K562 (cell line): ENCODE results near the gene PAXIP1. TPM values are rescaled to one million over a fixed set of nuclear protein-coding genes. Genes with fewer than 3 reads are reported as not detected.
A peak's percentile ranks its signal among the peaks of the same experiment; 100 is the strongest.

Experiments used
- ATF1 ChIP-seq, 2 experiments: fragments of 450-650 bp in 1 of 2; IDR thresholded peaks; 2 replicates each; pipeline ENCODE4 v1.6.1; 2016; ENCODE audit warnings: missing compliant biosample characterization in 1 of 2, missing genetic modification characterization in 1 of 2
- CBX5 ChIP-seq: IDR thresholded peaks from 2 replicates; pipeline ENCODE4 v1.6.1; 2014; ENCODE audit warnings: low read depth, borderline replicate concordance
- CCNT2 ChIP-seq: IDR thresholded peaks from 2 replicates; pipeline ENCODE4 v1.6.1; 2011; ENCODE audit warnings: borderline replicate concordance, low read depth, mild to moderate bottlenecking, moderate library complexity, mixed read lengths, low read length; ENCODE audit not compliant: insufficient read length; ENCODE audit errors: extremely low read depth
- CGGBP1 ChIP-seq: fragments of 250-450 bp; sonication (Bioruptor Pico); IDR thresholded peaks from 2 replicates; pipeline ENCODE4 v1.9.0; 2021; ENCODE audit warnings: mild to moderate bottlenecking
- JUN ChIP-seq, 2 experiments: sonication (generic) in 1 of 2; formaldehyde crosslinking in 1 of 2; IDR thresholded peaks; 2 replicates each; pipeline versions ENCODE4 v1.6.1 to v1.8.0; 2012 to 2022; ENCODE audit warnings: borderline replicate concordance in 2 of 2, mild to moderate bottlenecking in 2 of 2, improper control_type of control experiment in 1 of 2, low read depth in 1 of 2, low read length in 1 of 2, missing genetic modification reagents in 1 of 2
- MEIS2 ChIP-seq: fragments of 450-650 bp; IDR thresholded peaks from 2 replicates; pipeline ENCODE4 v1.6.1; 2014; ENCODE audit warnings: mild to moderate bottlenecking; ENCODE audit not compliant: partially characterized antibody
- NR2C2 ChIP-seq, 2 experiments: fragments of 200-800 bp in 1 of 2; sonication (Bioruptor generic) in 1 of 2; sonication (generic) in 1 of 2; formaldehyde crosslinking in 1 of 2; IDR thresholded peaks; 2 replicates each; pipeline versions ENCODE4 v1.6.1 to v1.8.0; 2016 to 2022; ENCODE audit warnings: mild to moderate bottlenecking in 1 of 2, missing compliant biosample characterization in 1 of 2, missing genetic modification characterization in 1 of 2, missing genetic modification reagents in 1 of 2
- PCBP1 ChIP-seq: fragments of 200-400 bp; formaldehyde crosslinking; IDR thresholded peaks from 2 replicates; pipeline ENCODE4 v1.6.1; 2018; ENCODE audit warnings: mild to moderate bottlenecking, low read depth, low read length; ENCODE audit not compliant: poor library complexity, severe bottlenecking
- POU5F1 ChIP-seq: fragments of 150-350 bp; IDR thresholded peaks from 2 replicates; pipeline ENCODE4 v1.6.1; 2014; ENCODE audit warnings: borderline replicate concordance, low read length, low read depth, mild to moderate bottlenecking; ENCODE audit not compliant: partially characterized antibody
- PTTG1 ChIP-seq: fragments of 450-650 bp; IDR thresholded peaks from 2 replicates; pipeline ENCODE4 v1.6.1; 2016; ENCODE audit warnings: low read depth, mild to moderate bottlenecking, missing genetic modification characterization, missing compliant biosample characterization
- RBM34 ChIP-seq: fragments of 200-400 bp; formaldehyde crosslinking; IDR thresholded peaks from 2 replicates; pipeline ENCODE4 v1.6.1; 2018; ENCODE audit warnings: low read length, borderline replicate concordance; ENCODE audit not compliant: insufficient read depth
- SMC3 ChIP-seq: conservative IDR thresholded peaks from 2 replicates; pipeline ENCODE4 v1.6.1; 2011; ENCODE audit warnings: low read depth, low read length, improper control_type of control experiment; ENCODE audit not compliant: insufficient read depth
- SP1 ChIP-seq: sonication (generic); formaldehyde crosslinking; IDR thresholded peaks from 2 replicates; pipeline ENCODE4 v1.8.1; 2022; ENCODE audit warnings: mild to moderate bottlenecking, missing genetic modification reagents
- TOE1 ChIP-seq, 2 experiments: fragments of 450-650 bp in 1 of 2; sonication (generic) in 1 of 2; formaldehyde crosslinking in 1 of 2; IDR thresholded peaks; 2 replicates each; pipeline versions ENCODE4 v1.7.1 to v1.8.0; 2016 to 2022; ENCODE audit warnings: borderline replicate concordance in 2 of 2, mild to moderate bottlenecking in 2 of 2, antibody characterized with exemption in 1 of 2, inconsistent platforms in 1 of 2, low read depth in 1 of 2, missing genetic modification reagents in 1 of 2, moderate library complexity in 1 of 2
- ZFX ChIP-seq: sonication (generic); formaldehyde crosslinking; IDR thresholded peaks from 2 replicates; pipeline ENCODE4 v1.8.0; 2022; ENCODE audit warnings: mild to moderate bottlenecking, missing genetic modification reagents, moderate library complexity
- ZNF133 ChIP-seq: fragments of 250-450 bp; sonication (Bioruptor Pico); IDR thresholded peaks from 2 replicates; pipeline ENCODE4 v1.4.0; 2020; ENCODE audit warnings: mild to moderate bottlenecking
- ZNF512 ChIP-seq: IDR thresholded peaks from 2 replicates; pipeline ENCODE4 v1.6.1; 2016; ENCODE audit warnings: missing genetic modification characterization, missing compliant biosample characterization
- polyA plus RNA-seq, 8 experiments: library from polyadenylated mRNA; depleted of rRNA in 4 of 8; stranded (reverse) in 5 of 8; unstranded in 3 of 8; fragments of >200 nt; fragmentation: Nextera tagmentation in 2 of 8; fragmentation: Illumina TruSeq in 1 of 8; extraction: Ambion mirVana in 2 of 8; extraction: Trizol in 1 of 8; gene quantifications; 2 replicates each; pipeline versions ENCODE4 v1.2.1 to v1.2.3, GENCODE V29; 2011 to 2014; ENCODE audit warnings: inconsistent platforms in 1 of 8, missing spikeins in 1 of 8
- total RNA-seq, 7 experiments: library from RNA; depleted of rRNA in 6 of 7; stranded (reverse); fragments of >200 nt in 6 of 7; fragmentation: Illumina TruSeq in 2 of 7; extraction: Trizol in 2 of 7; gene quantifications; 2 replicates each; pipeline versions ENCODE4 v1.2.1 to v1.2.3, GENCODE V29; 2011 to 2021; ENCODE audit warnings: low replicate concordance in 1 of 7
- TF ChIP-seq, protein P1 (sequence below), 2 experiments: fragments of 200-800 bp in 1 of 2; sonication (Bioruptor generic) in 1 of 2; sonication (generic) in 1 of 2; formaldehyde crosslinking in 1 of 2; IDR thresholded peaks in 1 of 2; conservative IDR thresholded peaks in 1 of 2; 2 replicates each; pipeline versions ENCODE4 v1.5.0 to v1.6.1; 2016 to 2020; ENCODE audit warnings: missing compliant biosample characterization in 1 of 2, missing genetic modification characterization in 1 of 2, missing genetic modification reagents in 1 of 2
- TF ChIP-seq, protein P2 (sequence below): fragments of 450-650 bp; IDR thresholded peaks from 2 replicates; pipeline ENCODE4 v1.6.1; 2018; ENCODE audit not compliant: partially characterized antibody

The PAXIP1 gene
- total and polyA plus RNA-seq, 9 of the 15 experiments (the other 6 are each of a cell fraction or from before 2014, with no cell fraction given), result 9.7 to 37.9 (median 28.4) TPM

DNA sequence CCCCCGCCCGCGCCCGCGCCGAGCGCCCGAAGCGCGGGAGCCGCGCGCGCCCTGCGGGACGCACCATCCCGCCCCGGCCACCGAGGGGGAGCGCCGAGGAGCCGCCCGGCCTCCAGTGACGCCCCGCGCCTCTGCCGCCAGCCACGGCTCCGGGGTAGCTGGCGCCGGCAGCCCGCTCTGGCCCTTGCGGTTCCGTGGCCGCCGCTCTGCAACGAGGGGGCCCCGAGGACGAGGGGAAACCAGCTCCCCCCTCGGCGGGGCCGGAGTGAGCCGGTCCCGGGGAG is at the start of gene PAXIP1 (continued):
- TF ChIP-seq, protein P1, sequence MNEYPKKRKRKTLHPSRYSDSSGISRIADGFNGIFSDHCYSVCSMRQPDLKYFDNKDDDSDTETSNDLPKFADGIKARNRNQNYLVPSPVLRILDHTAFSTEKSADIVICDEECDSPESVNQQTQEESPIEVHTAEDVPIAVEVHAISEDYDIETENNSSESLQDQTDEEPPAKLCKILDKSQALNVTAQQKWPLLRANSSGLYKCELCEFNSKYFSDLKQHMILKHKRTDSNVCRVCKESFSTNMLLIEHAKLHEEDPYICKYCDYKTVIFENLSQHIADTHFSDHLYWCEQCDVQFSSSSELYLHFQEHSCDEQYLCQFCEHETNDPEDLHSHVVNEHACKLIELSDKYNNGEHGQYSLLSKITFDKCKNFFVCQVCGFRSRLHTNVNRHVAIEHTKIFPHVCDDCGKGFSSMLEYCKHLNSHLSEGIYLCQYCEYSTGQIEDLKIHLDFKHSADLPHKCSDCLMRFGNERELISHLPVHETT (CRISPR knock-in tag; conservative IDR thresholded peaks at IDR 0.05 in 1 of 2, IDR thresholded peaks at IDR 0.05 in 1 of 2), result peak in 1 of 2 experiments; percentile 88; a peak in 2 of 4 replicates
- TF ChIP-seq RBM34, result no peak
- TF ChIP-seq JUN (IDR thresholded peaks at IDR 0.05; ENCODE audit: borderline replicate concordance, low read depth, low read length), result no peak
- TF ChIP-seq JUN (CRISPR knock-in tag; IDR thresholded peaks at IDR 0.05; ENCODE audit: borderline replicate concordance), result no peak
- TF ChIP-seq CGGBP1, result peak; percentile 50; the same call in 1 of the 2 replicates
- no peak for TF ChIP-seq ATF1 (CRISPR knock-in tag; IDR thresholded peaks at IDR 0.05)
- TF ChIP-seq ATF1 (tag; IDR thresholded peaks at IDR 0.05), result no peak
- TF ChIP-seq POU5F1, result no peak
- TF ChIP-seq NR2C2 (CRISPR knock-in tag; IDR thresholded peaks at IDR 0.05), result no peak
- no peak for TF ChIP-seq NR2C2 (tag; IDR thresholded peaks at IDR 0.05)
- no peak for TF ChIP-seq ZNF133 (CRISPR knock-in tag)
- TF ChIP-seq CCNT2, result peak; percentile 33
- no peak for TF ChIP-seq ZFX (CRISPR knock-in tag)
- TF ChIP-seq PCBP1, result peak; percentile 97
- no peak for TF ChIP-seq ZNF512
- no peak for TF ChIP-seq SP1
- no peak for TF ChIP-seq CBX5
- TF ChIP-seq SMC3, result no peak
- TF ChIP-seq TOE1 (IDR thresholded peaks at IDR 0.05; ENCODE audit: borderline replicate concordance), result peak; percentile 96; the same call in 1 of the 2 replicates
- no peak for TF ChIP-seq TOE1 (CRISPR knock-in tag; IDR thresholded peaks at IDR 0.05; ENCODE audit: borderline replicate concordance, low read depth)
- TF ChIP-seq PTTG1 (tag), result no peak
- TF ChIP-seq MEIS2, result no peak
- TF ChIP-seq, protein P2, sequence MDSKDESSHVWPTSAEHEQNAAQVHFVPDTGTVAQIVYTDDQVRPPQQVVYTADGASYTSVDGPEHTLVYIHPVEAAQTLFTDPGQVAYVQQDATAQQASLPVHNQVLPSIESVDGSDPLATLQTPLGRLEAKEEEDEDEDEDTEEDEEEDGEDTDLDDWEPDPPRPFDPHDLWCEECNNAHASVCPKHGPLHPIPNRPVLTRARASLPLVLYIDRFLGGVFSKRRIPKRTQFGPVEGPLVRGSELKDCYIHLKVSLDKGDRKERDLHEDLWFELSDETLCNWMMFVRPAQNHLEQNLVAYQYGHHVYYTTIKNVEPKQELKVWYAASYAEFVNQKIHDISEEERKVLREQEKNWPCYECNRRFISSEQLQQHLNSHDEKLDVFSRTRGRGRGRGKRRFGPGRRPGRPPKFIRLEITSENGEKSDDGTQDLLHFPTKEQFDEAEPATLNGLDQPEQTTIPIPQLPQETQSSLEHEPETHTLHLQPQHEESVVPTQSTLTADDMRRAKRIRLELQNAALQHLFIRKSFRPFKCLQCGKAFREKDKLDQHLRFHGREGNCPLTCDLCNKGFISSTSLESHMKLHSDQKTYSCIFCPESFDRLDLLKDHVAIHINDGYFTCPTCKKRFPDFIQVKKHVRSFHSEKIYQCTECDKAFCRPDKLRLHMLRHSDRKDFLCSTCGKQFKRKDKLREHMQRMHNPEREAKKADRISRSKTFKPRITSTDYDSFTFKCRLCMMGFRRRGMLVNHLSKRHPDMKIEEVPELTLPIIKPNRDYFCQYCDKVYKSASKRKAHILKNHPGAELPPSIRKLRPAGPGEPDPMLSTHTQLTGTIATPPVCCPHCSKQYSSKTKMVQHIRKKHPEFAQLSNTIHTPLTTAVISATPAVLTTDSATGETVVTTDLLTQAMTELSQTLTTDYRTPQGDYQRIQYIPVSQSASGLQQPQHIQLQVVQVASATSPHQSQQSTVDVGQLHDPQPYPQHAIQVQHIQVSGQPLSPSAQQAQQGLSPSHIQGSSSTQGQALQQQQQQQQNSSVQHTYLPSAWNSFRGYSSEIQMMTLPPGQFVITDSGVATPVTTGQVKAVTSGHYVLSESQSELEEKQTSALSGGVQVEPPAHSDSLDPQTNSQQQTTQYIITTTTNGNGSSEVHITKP, result peak; percentile 99
